Muscle of arm (tissue), 12 donors: ENCODE data around the gene RAB11FIP5. TPM values are rescaled to one million over a fixed set of nuclear protein-coding genes. Genes with fewer than 3 reads are reported as not detected.
"Not testable (repeated sequence)": the region's sequence is repeated elsewhere in the genome, so short reads cannot be mapped to it uniquely, and the experiment has no call there.

Experiments
- DNase-seq: peaks from one replicate; pipeline ENCODE4 v3.0.0-alpha.2; 2013
- polyA plus RNA-seq, 12 donors: library from polyadenylated mRNA; unstranded; fragments of 120-200 nt; gene quantifications; one replicate each; pipeline ENCODE4 v1.2.1, GENCODE V29; 2013; ENCODE audit not compliant: insufficient read length in 12 of 12

The RAB11FIP5 gene
- polyA plus RNA-seq, 12 donors: 11.5 to 21.2 (median 13.7) TPM; not detected in 1

GRCh38 chr2:73112026-73112912 is 479 bp downstream of the RAB11FIP5 start:
- DNase-seq: no peak

GRCh38 chr2:73111073-73112025 is 1.4 kb downstream of the RAB11FIP5 start:
- DNase-seq: no peak

DNA sequence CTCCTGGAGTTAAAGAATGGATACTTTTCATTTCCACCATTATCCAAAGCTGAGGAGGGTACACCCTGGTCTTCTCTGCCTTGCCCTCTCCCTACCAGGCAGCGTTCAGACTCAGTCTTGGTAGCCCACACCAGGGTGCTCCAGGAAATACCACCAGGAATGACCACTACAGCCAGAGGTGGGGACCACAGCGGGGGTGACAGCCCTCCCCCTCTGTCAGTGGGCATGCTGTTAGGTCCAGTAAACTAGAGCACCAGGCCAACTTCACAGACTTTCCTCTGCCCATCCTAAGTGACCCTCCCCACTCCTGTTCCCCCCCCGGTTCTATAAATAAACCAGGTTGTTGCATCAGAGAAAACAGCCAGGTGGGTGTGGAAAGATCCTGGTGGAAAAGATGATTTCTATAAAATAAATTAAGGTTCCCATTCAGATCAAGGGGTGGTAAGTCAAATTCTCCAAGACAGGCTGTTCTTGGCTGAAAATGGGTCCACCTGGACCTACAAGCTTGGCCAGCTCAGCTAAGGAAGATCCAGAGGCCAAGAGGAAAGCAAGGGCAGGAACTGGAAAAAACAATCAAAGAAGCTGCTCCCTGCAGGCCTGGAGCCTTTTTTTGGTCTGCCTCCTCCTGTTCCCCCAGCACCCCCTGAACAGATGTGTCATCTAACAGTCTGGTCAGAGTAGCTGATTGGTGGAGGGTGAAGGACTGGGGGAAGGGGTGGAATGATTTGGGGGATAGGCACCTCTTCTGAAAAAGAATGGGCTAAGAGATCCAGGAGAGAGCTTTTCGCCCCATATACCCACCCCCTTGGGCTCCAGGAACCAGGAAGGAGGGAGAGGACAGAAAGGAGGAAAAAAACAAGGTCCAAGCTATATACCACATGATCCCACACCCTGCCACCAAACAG is 2.3 kb downstream of the RAB11FIP5 start:
- DNase-seq: peak; percentile 59

- no peak for DNase-seq
These were observed 3.1 kb downstream of the RAB11FIP5 start for GRCh38 chr2:73109431-73110167.

GRCh38 chr2:73107211-73107926 is 5.4 kb downstream of the RAB11FIP5 start:
- DNase-seq: no peak

GRCh38 chr2:73106791-73107190 is 6.0 kb downstream of the RAB11FIP5 start:
- DNase-seq: no peak

- no peak for DNase-seq
These were observed 7.2 kb downstream of the RAB11FIP5 start for GRCh38 chr2:73105511-73105971.

GRCh38 chr2:73104933-73105332 is 7.8 kb downstream of the RAB11FIP5 start:
- DNase-seq: no peak

GRCh38 chr2:73103018-73103542 is 9.7 kb downstream of the RAB11FIP5 start:
- DNase-seq: no peak

- DNase-seq: no peak
These were observed 11.0 kb downstream of the RAB11FIP5 start for GRCh38 chr2:73101626-73102256.

GRCh38 chr2:73100956-73101355 is 11.8 kb downstream of the RAB11FIP5 start:
- no peak for DNase-seq

DNA sequence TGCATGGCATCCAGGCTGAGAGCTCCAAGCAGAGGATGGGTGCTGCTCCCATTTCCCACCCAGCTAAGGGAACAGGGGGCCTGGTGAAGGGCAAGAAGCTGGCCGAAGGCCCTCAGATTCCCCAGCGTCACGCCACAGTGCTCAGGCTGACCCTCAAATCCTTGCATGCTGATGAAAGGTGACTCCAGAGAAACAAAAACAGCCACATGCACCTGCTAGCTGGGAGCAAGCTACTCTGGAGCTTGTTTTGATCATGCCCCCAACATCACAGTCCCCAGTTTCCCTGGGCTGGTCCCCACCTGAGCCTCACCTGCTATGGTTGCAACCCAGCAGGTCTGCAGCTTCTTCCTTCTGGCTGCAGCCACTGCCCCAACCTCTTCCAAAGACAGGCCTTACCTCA is 13.3 kb downstream of the RAB11FIP5 start:
- no peak for DNase-seq

DNA sequence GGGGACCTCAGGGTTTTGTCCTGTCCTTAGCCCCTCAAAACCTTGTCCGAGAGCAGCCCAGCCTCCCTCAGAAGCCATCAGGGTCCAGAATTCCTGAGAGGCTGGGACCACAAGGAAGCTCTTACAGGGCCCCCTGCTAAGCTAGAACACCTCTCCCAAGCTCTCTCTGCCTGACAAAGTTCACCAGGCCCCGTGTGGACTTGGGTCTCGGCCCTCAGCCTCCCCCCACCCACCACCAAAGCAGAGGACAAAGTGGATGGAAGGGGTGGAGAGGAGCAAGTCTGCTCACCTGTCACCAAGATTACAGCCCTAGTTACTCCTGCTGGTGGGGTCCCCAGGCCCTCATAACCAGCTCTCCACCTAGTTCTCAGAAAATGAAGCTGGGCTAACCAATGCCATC is 16.8 kb downstream of the RAB11FIP5 start:
- DNase-seq: no peak

- DNase-seq: not testable (repeated sequence)
These were observed 19.0 kb downstream of the RAB11FIP5 start for GRCh38 chr2:73093601-73094218.

DNA sequence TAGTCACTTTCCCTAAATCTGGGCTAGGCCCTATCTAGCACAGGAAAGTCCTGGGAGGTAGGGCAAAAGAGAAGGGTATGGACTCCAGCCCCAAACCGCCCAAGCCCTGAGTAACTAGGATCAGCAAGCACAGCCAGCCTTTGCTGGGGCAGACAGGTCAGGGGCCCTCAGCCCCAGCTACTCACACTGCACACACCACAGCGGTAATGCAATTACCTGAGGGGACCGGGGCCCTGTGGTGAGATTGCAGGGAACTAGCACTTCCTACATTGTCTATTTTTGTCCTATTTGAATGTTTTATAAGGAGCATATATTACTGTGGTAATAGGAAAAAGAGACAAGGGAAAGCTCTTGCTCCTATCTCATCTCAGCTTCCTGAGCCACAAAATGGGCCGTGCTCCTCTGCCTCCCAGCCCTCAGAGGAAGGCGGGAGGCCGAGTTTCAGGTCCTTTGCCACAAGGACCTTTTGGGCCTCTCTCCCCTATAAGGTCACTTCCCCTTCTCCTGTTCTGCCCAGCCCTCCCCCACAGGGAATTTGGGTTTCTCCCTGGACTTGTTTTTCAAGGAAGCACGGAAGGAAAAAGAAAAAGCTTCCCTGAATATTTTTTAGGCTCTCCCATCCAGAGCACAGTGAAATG is 20.5 kb downstream of the RAB11FIP5 start:
- no peak for DNase-seq

GRCh38 chr2:73091696-73092095 is 21.1 kb downstream of the RAB11FIP5 start:
- DNase-seq: no peak

- no peak for DNase-seq
These were observed 21.6 kb downstream of the RAB11FIP5 start for GRCh38 chr2:73091164-73091563.
